HG03025 (cell line): ENCODE data around the gene TMEM184A.
"Not testable (repeated sequence)": the region's sequence is repeated elsewhere in the genome, so short reads cannot be mapped to it uniquely, and the experiment has no call there.

Source experiments
- ATAC-seq: cut with Tn5 transposase; IDR thresholded peaks from one replicate; pipeline ENCODE4 v1.9.1; 2021; ENCODE audit warnings: mild to moderate bottlenecking, moderate library complexity; ENCODE audit not compliant: unreplicated experiment, low FRiP score

TMEM184A gene

DNA sequence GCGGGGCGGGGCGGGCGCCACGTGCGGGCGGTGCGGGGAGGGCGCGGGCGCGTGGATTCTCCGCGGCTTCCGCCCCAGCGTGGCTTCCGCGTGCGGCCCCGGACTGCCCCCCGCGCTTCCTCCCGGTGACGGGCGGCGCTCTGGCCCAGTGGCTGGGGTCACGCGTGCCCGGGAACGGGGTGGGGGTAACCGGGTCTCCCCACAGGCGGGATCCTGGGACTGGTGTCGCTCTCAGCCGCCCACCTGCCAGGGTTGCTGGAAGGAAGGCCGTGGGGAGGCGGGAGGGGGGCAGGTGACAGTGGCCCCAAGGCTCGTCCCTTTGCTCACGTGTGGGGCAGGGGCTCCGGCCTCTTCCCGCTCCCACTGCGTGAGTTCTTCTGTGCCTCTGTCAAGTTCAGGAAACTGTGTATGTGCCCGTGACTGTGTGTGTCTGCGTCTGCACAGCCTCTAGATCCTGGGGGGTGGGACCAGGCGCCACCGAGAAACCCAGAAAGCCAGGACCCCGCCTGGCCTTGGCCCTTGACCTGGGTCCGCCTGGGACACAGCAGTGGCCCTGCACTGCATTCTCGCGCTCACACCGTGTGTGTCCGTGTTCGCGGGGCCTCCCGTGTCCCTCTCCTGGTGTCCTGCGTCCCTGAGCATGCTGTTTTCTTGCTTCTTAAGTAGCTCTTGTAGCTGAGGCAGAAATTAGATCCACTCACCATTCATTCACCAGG is 24.6 kb downstream of the TMEM184A start:
- ATAC-seq: peak; percentile 11

DNA sequence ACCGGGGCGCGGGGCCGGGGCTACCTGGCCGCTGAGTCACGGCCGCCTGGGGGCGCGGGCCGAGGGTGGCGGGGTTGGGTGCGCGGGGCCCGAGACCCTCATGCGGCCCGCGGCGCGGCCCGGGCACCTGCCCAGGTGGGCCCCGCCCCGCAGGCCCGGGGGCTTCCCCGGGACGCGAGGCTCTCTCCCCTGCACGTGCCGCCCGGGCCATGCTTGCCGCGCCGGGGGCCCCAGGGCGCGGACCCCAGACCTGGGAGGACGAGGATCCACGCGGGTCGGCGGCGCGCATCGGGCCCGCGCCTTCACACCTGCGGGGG is 25.1 kb downstream of the TMEM184A start:
- peak; percentile 13 for ATAC-seq

GRCh38 chr7:1529383-1530116 is 26.5 kb downstream of the TMEM184A start:
- ATAC-seq: no peak

GRCh38 chr7:1526271-1526754 is 29.7 kb downstream of the TMEM184A start:
- no peak for ATAC-seq

DNA sequence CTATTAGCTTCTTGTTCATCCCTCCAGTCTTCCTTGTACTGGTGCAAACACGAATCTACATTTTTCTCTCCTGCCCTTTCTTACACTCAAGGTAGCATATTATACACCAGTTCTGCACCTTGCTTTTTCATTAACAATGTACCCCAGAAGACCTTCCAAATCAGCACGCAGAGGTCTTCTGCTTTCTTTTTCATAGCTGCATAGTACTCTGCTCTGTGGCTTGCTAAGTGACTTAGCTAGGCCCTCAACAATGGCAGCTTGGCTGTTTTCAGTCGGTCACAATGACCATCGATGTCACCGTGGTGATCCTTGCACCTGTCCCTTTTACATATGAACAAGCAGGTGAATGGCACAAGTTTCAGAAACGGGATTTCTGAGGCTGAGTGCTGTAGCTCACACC is 30.6 kb downstream of the TMEM184A start:
- ATAC-seq: no peak

DNA sequence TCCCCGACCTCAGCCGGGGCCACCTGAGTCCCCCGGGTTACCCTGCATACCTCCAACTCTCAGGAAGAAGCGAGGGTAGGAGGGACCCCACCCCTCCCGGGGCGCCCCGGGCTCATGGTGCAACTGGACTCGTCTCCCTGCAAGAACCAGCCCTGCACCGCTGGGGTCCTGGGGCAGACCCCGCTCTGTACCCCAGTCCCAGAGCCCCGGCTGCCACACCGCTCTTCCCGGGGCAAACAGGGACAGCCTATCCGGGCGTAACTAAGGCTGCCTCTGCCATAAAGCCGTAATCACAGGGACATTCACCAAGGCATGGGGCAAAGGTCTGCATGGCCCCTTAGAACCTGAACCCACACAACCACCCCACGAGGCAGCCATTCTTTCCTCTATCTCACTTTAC is 32.2 kb downstream of the TMEM184A start:
- ATAC-seq: no peak

GRCh38 chr7:1523208-1523607 is 32.8 kb downstream of the TMEM184A start:
- no peak for ATAC-seq

GRCh38 chr7:1521456-1521855 is 34.5 kb downstream of the TMEM184A start:
- ATAC-seq: no peak

- ATAC-seq: no peak
Measured at GRCh38 chr7:1520539-1521234, 35.3 kb downstream of the TMEM184A start.

DNA sequence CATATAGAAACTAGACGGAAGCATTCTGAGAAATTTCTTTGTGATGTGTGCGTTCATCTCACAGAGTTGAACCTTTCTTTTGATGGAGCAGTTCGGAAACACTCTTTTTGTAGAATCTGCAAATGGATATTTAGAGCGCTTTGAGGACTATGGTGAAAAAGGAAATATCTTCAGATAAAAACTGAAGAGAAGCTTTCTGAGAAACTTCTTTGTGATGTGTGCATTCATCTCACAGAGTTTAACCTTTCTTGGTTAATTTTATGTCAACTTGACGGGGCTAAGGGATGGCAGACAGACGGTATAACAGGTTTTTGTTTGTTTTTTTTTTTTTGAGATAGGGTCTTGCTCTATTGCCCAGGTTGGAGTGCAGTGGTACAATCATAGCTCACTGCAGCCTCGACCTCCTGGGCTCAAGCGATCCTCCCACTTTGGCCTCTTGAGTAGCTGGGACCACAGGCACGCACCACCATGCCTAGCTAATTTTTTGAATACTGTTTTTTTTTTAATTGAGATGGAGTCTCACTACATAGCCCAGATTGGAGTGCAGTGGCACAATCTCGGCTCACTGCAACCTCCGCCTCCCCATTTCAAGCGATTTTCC is 36.6 kb downstream of the TMEM184A start:
- not testable (repeated sequence) for ATAC-seq

DNA sequence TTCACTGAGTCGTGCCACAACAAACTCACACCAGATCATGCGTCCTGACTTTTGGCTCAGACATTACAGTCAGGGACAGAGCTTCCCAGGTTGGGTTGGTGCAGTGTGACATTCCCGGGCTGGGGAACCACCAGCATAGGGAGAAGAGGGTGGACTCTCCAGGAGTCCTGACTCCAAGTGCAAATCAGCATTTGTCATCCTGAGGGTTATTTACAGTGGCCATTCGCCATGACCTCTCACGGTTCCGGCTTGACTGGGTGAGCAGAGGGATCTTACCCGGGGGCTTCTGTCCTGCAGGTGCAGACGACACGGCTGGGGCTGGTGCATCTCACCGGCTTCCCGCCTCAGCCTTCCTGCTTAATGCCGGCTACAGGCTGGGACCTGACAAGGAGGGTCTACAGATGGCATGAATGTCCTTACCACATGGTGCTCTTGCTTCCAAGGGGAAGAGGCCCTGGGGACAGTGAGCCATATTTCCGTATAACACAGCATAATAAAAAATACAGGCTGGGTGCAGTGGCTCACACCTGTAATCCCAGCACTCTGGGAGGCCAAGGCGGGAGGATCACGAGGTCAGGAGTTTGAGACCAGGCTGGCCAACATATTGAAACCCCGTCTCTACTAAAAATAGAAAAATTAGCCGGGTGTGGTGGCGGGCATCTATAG is 39.3 kb downstream of the TMEM184A start:
- no peak for ATAC-seq

DNA sequence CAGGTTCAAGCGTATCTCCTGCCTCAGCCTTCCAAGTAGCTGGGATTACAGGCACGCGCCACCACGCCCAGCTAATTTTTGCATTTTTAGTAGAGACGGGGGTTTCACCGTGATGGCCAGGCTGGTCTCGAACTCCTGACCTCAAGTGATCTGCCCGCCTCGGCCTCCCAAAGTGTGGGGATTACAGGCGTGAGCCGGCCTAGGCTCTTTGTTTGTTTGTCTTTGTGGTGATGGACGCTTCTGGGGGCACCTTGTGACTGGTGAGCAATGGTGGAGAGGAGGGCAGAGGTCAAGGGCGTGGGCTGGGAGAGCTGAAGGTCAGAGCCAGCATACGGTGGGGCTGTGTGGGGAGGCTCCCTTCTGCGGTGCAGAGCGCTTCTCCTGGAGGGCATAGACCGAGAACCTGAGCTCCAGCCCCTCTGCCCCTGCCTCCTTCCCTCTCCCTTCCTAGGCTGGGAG is 40.5 kb downstream of the TMEM184A start:
- not testable (repeated sequence) for ATAC-seq

- no peak for ATAC-seq
Measured at GRCh38 chr7:1514995-1515401, 41.0 kb downstream of the TMEM184A start.

DNA sequence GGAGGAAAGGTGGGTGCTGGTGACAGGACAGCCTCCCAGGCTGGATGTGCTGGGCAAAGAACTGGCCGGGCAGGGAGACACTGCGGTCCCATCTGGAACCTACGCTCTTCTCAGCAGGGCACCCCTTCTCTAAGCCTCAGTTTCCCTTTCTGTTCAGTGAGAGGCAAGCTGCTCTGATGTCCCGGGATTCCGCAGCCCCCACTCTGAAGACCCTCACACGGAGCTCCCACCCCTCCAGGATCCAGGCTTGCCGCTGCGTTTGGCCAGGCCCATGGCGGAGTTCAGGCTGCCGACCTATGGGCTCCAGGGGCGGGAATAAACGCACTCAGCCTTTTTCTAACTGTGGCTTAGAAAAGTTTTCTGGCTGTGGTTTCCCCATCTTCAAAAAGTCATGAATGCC is 41.6 kb downstream of the TMEM184A start:
- no peak for ATAC-seq

- no peak for ATAC-seq
Measured at GRCh38 chr7:1513657-1514095, 42.3 kb downstream of the TMEM184A start.

GRCh38 chr7:1512781-1513656 is 43.0 kb downstream of the TMEM184A start:
- no peak for ATAC-seq

DNA sequence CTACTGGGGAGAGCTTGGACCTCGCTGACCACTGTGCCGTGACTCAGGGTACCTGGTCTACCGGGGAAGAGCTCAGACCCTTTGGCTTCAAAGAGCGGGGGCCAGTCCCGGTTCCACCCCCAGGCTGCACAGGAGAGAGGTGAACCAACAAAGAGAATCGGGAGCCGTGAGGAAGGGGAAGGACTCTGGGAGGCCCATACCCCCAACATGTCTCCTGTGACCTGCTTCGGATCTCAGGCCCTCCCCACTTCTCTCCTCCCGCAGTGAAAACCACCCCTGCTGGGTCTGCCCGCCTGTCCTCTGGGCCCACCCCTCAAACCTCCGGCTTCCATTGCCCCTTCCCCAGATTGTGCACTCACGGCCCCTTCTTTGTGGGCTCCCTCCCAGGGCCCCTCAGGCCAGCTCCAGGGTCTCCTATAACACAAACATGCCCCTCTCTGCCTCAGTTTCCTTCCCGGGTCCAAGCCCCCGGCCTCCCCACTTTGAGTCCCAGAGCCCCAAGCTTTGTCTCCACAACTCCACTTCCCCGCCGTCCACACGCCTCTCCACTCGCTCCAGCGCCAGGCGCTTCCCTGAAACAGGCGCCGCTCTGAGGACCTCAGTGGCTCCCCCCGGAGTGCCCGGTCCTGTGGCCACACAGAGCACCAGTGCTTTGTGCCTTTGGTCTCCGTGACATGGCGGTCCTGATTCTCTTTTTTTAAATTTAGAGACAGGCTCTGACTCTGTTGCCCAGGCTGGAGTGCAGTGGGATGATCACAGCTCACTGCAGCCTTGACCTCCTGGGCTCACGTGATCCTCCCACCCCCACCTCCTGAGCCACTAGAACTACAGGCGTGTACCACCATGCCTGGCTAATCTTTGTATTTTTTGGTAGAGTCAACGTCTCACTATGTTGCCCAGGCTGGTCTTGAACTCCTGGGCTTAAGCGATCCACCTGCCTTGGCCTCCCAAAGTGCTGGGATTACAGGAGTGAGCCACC is 44.3 kb downstream of the TMEM184A start:
- ATAC-seq: no peak

DNA sequence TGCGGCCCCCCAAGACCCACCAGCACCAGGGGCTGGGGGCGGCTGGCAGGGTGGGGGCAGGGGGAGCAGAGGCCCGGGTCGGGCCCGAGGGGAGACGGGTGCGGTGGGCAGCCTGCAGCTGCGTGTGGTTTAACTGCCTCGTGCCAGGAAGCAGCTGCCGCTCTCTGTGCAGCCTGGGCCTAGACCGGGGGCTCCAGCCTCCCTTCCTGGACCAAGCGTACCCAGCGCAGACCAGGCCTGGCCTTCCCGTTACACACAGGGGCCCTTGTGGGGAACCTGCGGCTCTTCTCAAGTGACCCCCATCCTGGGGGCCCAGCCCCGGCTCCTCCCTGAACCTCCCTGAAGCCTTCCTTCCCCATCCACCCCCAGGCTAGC is 45.2 kb downstream of the TMEM184A start:
- ATAC-seq: no peak
